ENCODE data around the gene ZNF319.

The ZNF319 gene

DNA sequence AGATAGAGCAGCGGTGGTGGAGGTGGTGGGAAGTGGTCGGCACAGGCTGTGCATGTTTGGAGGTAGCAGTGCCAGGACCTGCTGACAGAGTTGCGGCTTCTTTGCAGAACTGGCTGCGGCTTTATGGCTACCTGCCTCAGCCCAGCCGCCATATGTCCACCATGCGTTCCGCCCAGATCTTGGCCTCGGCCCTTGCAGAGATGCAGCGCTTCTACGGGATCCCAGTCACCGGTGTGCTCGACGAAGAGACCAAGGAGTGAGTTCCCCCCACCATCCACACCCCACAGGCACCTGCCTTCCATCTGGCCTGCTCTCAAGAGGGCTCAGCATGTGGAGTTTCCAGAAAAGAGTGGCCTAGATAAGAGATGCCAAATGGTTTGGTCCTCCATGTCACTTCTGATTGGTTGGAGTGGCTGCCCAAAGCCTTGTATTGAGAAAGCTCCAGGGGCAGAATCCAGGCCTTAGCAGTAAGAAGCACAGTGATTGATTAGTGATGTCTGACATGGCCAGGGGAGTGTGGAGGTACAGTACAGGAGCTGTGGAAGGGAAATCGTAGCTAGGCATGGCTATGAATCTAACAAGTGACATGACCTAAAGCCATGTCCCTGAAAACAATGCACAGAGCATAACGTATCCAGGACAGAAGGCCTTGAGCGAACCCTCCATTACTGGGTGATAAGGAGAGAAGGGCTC is 37.0 kb upstream of the ZNF319 start:
- DNase-seq (ENCODE audit: low read depth) = no peak

GRCh38 chr16:58036943-58037342 is 36.5 kb upstream of the ZNF319 start:
- no peak for DNase-seq (ENCODE audit: low read depth)

DNA sequence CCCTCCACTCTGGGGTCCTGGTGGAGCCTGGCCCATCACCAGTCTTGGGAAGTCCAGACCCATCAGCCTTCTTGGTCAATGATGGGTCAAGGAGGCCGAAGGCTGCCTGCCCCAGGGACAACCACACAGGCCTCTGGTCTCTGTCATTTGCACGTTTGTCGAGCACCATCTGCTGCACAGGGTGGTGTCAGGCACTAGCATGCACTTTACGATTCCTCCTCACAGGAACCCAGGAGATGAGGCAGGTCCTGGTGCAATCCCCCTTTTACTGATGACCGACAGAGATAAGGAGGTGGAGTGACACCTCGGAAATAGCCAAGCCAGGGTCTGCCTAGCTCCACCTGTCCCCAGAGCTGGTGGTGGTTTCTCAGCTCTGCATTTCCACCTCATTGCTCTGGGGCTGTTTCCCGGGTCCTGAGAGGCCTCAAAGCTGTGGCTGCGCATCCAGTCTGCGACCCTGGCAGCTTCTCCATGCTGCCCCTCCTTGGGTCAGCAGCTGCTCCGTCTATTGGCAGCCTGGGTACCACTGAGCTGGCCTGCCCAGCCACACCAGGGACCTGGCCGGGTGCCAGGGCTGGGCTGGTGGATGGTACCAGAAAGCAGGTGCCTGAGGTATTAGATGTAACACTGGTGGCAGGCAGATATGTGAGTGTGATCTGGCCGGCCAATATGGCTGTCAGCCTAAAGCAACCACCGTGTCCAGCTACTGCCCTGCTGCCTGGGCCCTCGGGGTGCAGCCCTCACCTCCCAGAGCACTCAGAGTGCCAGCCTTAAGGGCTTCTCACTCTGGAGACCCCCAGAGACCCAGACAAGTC is 35.1 kb upstream of the ZNF319 start:
- DNase-seq (ENCODE audit: low read depth) = no peak

GRCh38 chr16:58034774-58035173 is 34.3 kb upstream of the ZNF319 start:
- no peak for DNase-seq (ENCODE audit: low read depth)

DNA sequence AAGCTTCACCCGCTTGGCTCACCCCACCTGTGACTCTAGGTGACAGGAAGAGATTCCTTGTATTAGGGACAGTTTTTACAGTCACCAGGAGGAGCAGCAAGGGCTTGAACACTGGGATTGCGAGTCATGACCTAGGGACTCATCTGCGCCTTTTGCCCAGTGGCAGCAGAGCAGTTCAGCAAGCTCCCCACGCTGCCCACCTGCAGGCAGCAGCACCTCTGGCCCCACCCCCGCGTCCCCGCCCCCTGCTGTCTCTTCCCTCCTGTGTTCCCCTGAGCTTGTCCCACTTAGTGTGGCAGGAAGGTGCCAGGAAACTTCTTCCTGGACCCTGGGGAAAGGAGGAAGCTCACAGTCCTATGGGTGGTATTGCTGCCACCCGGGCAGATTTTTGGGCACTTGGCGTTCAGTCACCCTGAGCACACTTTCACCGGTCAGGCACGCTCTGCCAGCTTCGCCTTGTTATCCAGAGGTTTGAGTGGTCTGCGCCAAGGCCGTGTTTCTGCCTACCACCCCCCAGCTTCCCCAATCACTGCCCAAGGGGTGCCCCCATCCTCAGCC is 33.7 kb upstream of the ZNF319 start:
- no peak for DNase-seq (ENCODE audit: low read depth)

DNA sequence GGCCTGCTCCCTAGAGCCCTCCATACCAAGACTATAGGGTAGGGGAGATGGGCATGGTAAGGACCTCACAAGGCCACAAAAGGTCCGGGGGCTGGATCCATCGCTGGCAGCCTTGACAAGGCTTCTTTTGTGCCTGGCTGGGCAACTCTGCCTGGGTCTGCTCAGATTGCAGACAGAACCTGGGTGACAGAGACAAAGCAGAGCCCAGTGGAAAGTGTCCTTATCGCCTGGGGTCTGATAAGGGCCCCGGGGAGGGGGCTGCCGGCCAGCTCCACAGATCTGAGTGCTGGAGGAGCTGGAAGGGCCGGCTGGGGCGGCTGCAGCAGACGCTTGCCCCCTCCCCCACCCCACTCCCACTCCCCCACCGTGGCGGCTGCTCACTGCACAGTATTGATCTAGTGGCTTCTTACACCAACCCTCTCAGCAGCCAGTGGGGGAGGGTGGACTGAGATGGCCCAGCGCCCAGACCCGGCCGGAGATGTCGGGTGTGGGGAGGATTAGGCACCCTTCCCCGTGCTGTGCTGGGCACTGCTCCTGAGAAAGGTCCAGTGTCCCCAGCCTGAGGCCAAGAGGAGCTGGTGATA is 32.3 kb upstream of the ZNF319 start:
- DNase-seq (ENCODE audit: low read depth) = no peak

DNA sequence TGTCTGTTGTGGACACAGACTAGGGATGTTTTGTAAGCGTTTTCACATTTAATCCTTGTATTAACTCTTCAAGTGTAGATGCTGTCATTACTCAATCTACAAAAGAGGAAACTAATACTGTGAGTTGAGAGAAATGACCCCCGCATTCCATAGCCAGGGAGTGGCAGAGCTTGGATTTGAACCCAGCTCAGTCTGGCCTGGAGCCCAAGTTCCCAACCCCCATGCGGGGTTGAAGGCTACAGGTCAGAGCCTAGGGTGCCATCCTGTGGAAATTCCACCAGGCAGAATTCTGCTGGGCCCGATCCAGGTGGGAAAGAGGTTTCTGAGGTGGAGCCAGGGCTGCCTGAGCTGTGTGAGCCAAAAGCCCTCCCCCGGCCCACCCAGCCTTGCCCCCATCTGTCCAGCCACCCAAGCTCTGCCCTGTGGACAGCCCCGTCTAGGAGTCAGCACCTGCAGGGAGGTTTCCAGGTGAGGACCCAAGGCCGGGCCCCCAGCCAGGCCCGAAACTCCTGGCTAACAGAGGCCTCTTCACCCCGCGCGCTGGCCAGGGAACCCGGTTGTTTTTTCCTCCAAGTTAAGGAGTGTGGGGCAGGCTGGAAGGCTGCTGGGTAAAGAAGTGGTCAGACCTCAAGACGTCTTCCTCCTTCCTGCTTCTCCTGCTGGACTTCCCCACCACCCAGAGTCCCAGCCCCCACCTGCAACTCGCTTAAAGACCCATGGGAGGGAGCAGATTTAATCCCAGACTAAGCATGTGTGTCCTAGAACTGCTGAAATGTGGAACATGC is 30.7 kb upstream of the ZNF319 start:
- DNase-seq (ENCODE audit: low read depth) = no peak

- DNase-seq (ENCODE audit: low read depth) = no peak
Measured at GRCh38 chr16:58030136-58030840, 29.8 kb upstream of the ZNF319 start.

- DNase-seq (ENCODE audit: low read depth) = no peak
Measured at GRCh38 chr16:58029410-58029809, 28.9 kb upstream of the ZNF319 start.

GRCh38 chr16:58028541-58029070 is 28.1 kb upstream of the ZNF319 start:
- DNase-seq (ENCODE audit: low read depth) = no peak

- no peak for DNase-seq (ENCODE audit: low read depth)
Measured at GRCh38 chr16:58027916-58028455, 27.5 kb upstream of the ZNF319 start.

- DNase-seq (ENCODE audit: low read depth) = no peak
Measured at GRCh38 chr16:58027161-58027915, 26.9 kb upstream of the ZNF319 start.

GRCh38 chr16:58026705-58027160 is 26.3 kb upstream of the ZNF319 start:
- no peak for DNase-seq (ENCODE audit: low read depth)

DNA sequence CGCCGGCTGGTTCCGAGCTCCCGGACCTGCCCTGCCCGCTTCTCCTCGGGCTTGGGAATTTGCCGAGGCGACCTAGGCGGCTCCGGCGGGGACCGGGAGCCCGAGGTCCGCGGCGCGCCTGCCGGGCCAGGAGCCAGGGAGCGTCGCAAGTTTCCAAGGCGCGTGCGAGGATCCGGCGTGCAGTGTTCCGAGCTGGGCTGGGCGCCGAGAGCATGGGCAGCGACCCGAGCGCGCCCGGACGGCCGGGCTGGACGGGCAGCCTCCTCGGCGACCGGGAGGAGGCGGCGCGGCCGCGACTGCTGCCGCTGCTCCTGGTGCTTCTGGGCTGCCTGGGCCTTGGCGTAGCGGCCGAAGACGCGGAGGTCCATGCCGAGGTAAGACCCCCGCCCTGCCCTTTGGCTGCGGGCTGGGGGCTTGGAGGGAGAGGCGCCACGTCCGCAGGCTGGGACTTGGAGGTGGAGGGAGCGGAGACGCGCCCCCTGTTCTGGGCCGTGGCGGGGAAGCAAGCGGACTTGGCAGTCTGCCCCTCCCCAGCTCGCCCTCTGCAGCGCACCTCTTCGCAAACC is 25.8 kb upstream of the ZNF319 start:
- no peak for DNase-seq (ENCODE audit: low read depth)

DNA sequence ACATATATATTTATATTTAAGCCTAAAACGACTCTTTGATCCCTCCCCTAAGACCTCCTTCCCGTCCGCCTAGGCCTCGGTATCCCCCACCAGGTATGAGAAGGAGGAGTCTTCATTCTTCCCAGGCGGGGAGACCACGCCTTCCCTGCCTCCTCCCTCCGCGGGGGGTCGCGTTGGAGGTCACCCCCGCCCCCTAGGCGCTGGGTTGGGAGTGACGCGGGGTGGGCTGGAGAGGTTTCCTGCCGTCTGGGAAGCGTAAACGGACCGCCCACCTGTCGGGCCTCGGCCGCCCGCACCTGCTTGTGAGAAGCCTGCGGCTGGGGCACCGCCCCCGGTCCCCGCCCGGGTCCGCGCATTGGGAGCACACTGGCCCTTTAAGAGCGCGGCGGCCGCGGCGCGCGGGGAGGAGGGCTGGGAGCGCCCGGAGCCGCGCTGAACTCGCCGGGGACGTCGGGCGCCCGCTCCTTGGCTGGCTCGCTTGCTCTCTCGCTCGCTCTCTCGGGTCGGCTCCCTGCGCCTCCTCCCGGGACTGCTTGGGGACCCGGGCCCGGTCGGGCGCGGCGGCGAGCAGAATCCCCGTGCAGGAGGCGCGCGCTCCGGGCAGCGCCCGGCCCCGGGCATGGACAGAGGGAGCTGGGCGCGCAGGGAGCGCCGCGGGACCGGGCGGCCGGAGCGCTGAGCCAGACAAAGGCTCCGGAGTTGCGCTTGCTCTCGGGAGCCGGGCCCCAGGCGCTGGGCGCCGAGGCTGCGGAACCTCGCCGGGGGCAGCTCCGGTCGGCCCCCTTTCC is 25.1 kb upstream of the ZNF319 start, which contains the start of gene MMP15:
TSS of gene MMP15 (plus strand) at position 404 of the 788 bp plus-strand sequence. CDS start 597 bp downstream, outside the sequence.
- DNase-seq (ENCODE audit: low read depth) = peak; percentile 18

GRCh38 chr16:58024486-58025350 is 24.2 kb upstream of the ZNF319 start:
- no peak for DNase-seq (ENCODE audit: low read depth)

GRCh38 chr16:58022601-58023371 is 22.3 kb upstream of the ZNF319 start:
- DNase-seq (ENCODE audit: low read depth) = no peak

Data from HS-5 (cell line).